Globus pallidus (tissue), 1 donor: ENCODE data around the gene LYPD4.
A peak's percentile ranks its signal among the peaks of the same experiment; 100 is the strongest.

Experiments used
- DNase-seq: peaks from one replicate; pipeline ENCODE4 v3.0.0-alpha.2; 2015; ENCODE audit warnings: low spot score

LYPD4 gene

GRCh38 chr19:41850381-41850780, 5.9 kb upstream of the LYPD4 start:
- no peak for DNase-seq

- no peak for DNase-seq
Observed at GRCh38 chr19:41849067-41849466, 4.6 kb upstream of the LYPD4 start.

- no peak for DNase-seq
Observed at GRCh38 chr19:41848666-41849065, 4.2 kb upstream of the LYPD4 start.

GRCh38 chr19:41847351-41848105, 3.0 kb upstream of the LYPD4 start:
- DNase-seq, result no peak

- no peak for DNase-seq
Observed at GRCh38 chr19:41845051-41845590, 638 bp upstream of the LYPD4 start.

GRCh38 chr19:41845001-41845050, 343 bp upstream of the LYPD4 start, which contains the start of gene DMRTC2:
Gene DMRTC2, plus strand, starts transcription at chr19:41845042. Its CDS starts 2,387 bp downstream, at chr19:41847429.
- DNase-seq, result no peak

GRCh38 chr19:41843371-41843770, 1.1 kb downstream of the LYPD4 start:
- DNase-seq, result no peak

GRCh38 chr19:41839211-41839610, 5.3 kb downstream of the LYPD4 start:
- DNase-seq, result no peak

- no peak for DNase-seq
Observed at GRCh38 chr19:41837981-41838708, 6.3 kb downstream of the LYPD4 start.

GRCh38 chr19:41821003-41821735, 23.3 kb downstream of the LYPD4 start:
- no peak for DNase-seq

GRCh38 chr19:41816761-41817160, 27.7 kb downstream of the LYPD4 start:
- no peak for DNase-seq

- no peak for DNase-seq
Observed at GRCh38 chr19:41815301-41815700, 29.2 kb downstream of the LYPD4 start.

GRCh38 chr19:41813911-41814310, 30.6 kb downstream of the LYPD4 start:
- no peak for DNase-seq

- no peak for DNase-seq
Observed at GRCh38 chr19:41811981-41812380, 32.5 kb downstream of the LYPD4 start.

GRCh38 chr19:41811036-41811435, 33.4 kb downstream of the LYPD4 start:
- DNase-seq, result peak; percentile 38

GRCh38 chr19:41810301-41810700, 34.2 kb downstream of the LYPD4 start:
- no peak for DNase-seq

GRCh38 chr19:41808663-41809566, 35.6 kb downstream of the LYPD4 start:
- no peak for DNase-seq

- no peak for DNase-seq
Observed at GRCh38 chr19:41807176-41807575, 37.3 kb downstream of the LYPD4 start.

- DNase-seq, result no peak
Observed at GRCh38 chr19:41804336-41804735, 40.1 kb downstream of the LYPD4 start.

- no peak for DNase-seq
Observed at GRCh38 chr19:41802770-41803169, 41.7 kb downstream of the LYPD4 start.

GRCh38 chr19:41801792-41802211, 42.7 kb downstream of the LYPD4 start:
- DNase-seq, result no peak

GRCh38 chr19:41801031-41801430, 43.5 kb downstream of the LYPD4 start:
- DNase-seq, result no peak
